Measurements from ENCODE around the gene VWC2.

The VWC2 gene

GRCh38 chr7:49773218-49773935 lies at the start of gene VWC2:
VWC2 (plus strand) TSS chr7:49773638; CDS start chr7:49775436, 1,798 bp downstream.
- DNase-seq = no peak

- no peak for DNase-seq
These were observed 49.4 kb upstream of the VWC2 start for GRCh38 chr7:49724071-49724470.

GRCh38 chr7:49731836-49732235 lies 41.6 kb upstream of the VWC2 start:
- no peak for DNase-seq

GRCh38 chr7:49762666-49763065 lies 10.8 kb upstream of the VWC2 start:
- DNase-seq = no peak

- DNase-seq = no peak
These were observed 9.6 kb upstream of the VWC2 start for GRCh38 chr7:49763791-49764190.

GRCh38 chr7:49766966-49767365 lies 6.5 kb upstream of the VWC2 start:
- no peak for DNase-seq

GRCh38 chr7:49767719-49768118 lies 5.7 kb upstream of the VWC2 start:
- no peak for DNase-seq

GRCh38 chr7:49768254-49768653 lies 5.2 kb upstream of the VWC2 start:
- DNase-seq = no peak

GRCh38 chr7:49768835-49769234 lies 4.6 kb upstream of the VWC2 start:
- no peak for DNase-seq

GRCh38 chr7:49769285-49769857 lies 4.1 kb upstream of the VWC2 start:
- DNase-seq = no peak

- no peak for DNase-seq
These were observed 2.6 kb upstream of the VWC2 start for GRCh38 chr7:49770838-49771237.

GRCh38 chr7:49771427-49772176 lies 1.8 kb upstream of the VWC2 start:
- DNase-seq = no peak

- no peak for DNase-seq
These were observed 571 bp upstream of the VWC2 start for GRCh38 chr7:49772916-49773217.

- no peak for DNase-seq
These were observed 559 bp downstream of the VWC2 start for GRCh38 chr7:49773936-49774458.

- no peak for DNase-seq
These were observed 1.1 kb downstream of the VWC2 start for GRCh38 chr7:49774459-49775064.

- DNase-seq = no peak
These were observed 1.9 kb downstream of the VWC2 start for GRCh38 chr7:49775065-49775948.

- DNase-seq = no peak
These were observed 2.6 kb downstream of the VWC2 start for GRCh38 chr7:49775949-49776443.

- no peak for DNase-seq
These were observed 3.6 kb downstream of the VWC2 start for GRCh38 chr7:49776994-49777393.

GRCh38 chr7:49778731-49779270 lies 5.4 kb downstream of the VWC2 start:
- DNase-seq = no peak

- DNase-seq = no peak
These were observed 7.5 kb downstream of the VWC2 start for GRCh38 chr7:49780953-49781352.

GRCh38 chr7:49781996-49782395 lies 8.6 kb downstream of the VWC2 start:
- no peak for DNase-seq

GRCh38 chr7:49783446-49783845 lies 10.0 kb downstream of the VWC2 start:
- DNase-seq = no peak

Data from inflammatory macrophage treated with lipopolysaccharide for 1 hour (primary cell).